Measurements from ENCODE around the gene DOCK9.

- no peak for TF ChIP-seq CTCF (IDR thresholded peaks at IDR 0.05; ENCODE audit: extremely low read depth in 1 of 2, insufficient read depth in 1 of 2, low read depth in 1 of 2, low read length in 2 of 2)
- no peak for TF ChIP-seq POLR2A (IDR thresholded peaks at IDR 0.05; ENCODE audit: low read depth, low read length)
- TF ChIP-seq MAX (IDR thresholded peaks at IDR 0.05; ENCODE audit: insufficient read depth, insufficient read length): no peak
Measured at GRCh38 chr13:98994080-98994479, 16.2 kb upstream of the DOCK9 start.

Measured in endothelial cell of umbilical vein (primary cell).